ENCODE data around the gene AKAP12. TPM values are rescaled to one million over a fixed set of nuclear protein-coding genes. Genes with fewer than 3 reads are reported as not detected.

Gene AKAP12, protein sequence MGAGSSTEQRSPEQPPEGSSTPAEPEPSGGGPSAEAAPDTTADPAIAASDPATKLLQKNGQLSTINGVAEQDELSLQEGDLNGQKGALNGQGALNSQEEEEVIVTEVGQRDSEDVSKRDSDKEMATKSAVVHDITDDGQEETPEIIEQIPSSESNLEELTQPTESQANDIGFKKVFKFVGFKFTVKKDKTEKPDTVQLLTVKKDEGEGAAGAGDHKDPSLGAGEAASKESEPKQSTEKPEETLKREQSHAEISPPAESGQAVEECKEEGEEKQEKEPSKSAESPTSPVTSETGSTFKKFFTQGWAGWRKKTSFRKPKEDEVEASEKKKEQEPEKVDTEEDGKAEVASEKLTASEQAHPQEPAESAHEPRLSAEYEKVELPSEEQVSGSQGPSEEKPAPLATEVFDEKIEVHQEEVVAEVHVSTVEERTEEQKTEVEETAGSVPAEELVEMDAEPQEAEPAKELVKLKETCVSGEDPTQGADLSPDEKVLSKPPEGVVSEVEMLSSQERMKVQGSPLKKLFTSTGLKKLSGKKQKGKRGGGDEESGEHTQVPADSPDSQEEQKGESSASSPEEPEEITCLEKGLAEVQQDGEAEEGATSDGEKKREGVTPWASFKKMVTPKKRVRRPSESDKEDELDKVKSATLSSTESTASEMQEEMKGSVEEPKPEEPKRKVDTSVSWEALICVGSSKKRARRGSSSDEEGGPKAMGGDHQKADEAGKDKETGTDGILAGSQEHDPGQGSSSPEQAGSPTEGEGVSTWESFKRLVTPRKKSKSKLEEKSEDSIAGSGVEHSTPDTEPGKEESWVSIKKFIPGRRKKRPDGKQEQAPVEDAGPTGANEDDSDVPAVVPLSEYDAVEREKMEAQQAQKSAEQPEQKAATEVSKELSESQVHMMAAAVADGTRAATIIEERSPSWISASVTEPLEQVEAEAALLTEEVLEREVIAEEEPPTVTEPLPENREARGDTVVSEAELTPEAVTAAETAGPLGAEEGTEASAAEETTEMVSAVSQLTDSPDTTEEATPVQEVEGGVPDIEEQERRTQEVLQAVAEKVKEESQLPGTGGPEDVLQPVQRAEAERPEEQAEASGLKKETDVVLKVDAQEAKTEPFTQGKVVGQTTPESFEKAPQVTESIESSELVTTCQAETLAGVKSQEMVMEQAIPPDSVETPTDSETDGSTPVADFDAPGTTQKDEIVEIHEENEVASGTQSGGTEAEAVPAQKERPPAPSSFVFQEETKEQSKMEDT (N-terminal part only)
- total RNA-seq (2021) = 64.2 to 90.0 TPM (median 65.0 TPM) in 3 replicates
- Bru-seq, nascent RNA = percentile 75 among the genes with signal in this experiment
- long read RNA-seq, experiment 1, full-length matches to known transcripts = 162 of 341 reads
- long read RNA-seq, experiment 1, partial matches to known transcripts = 173 of 341 reads
- long read RNA-seq, experiment 1, other reads (novel, unspliced or antisense) = 6 of 341 reads
- long read RNA-seq, experiment 2, full-length matches to known transcripts = 18 of 106 reads
- long read RNA-seq, experiment 2, partial matches to known transcripts = 70 of 106 reads
- long read RNA-seq, experiment 2, other reads (novel, unspliced or antisense) = 18 of 106 reads
- long read RNA-seq, experiment 3, partial matches to known transcripts = 3 of 3 reads
- long read RNA-seq, experiment 3, other reads (novel, unspliced or antisense) = 0 of 3 reads

DNA sequence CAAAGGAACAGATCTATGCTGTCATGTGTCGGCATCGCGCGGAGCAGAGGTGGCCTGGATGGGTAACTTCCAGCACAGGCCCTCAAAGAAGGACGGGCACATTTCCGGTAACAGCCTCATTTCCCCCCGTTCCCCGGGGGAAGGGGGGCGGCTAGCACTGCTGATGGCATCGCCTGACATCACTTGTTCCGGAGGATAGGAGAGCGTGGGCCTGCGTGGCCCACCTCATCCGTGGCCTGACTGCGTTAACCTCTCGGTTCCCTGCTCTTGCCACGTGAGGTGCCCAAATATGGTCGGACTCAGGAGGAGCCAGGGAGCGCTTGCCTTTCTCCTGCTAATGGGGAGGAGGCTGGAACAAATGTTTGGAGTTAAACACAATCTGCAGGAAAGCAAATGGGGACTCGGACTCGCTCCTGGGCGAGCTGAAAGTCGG, at the start of gene AKAP12:
AKAP12 (plus strand) TSS at position 365 of the 433 bp plus-strand sequence. CDS start 596 bp downstream, outside the sequence.
- CTCF ChIA-PET = interaction anchor here (0.8 to 3.1 kb wide), 5 partner anchors 15 to 225 kb away, joined by 3 to 19 read pairs (median 5); no protein-coding TSS in a partner anchor
- Mint-ChIP-seq H3K9me3 (no peaks in the 10 kb centered on the region), H3K4me1 (peaks cover 34% of the 10 kb centered on the region), H3K27ac (peak within 1 kb of the TSS; percentile 95), H3K36me3 (no peaks in the 10 kb centered on the region), H3K4me3 (peak within 1 kb of the TSS; percentile 90), H3K27me3 (ENCODE audit: low read depth) (peaks cover 23% of the 10 kb centered on the region)
- POLR2A ChIA-PET = interaction anchor here (0.6 to 3.1 kb wide), 6 partner anchors 11 to 1747 kb away, joined by 3 to 18 read pairs (median 4); no protein-coding TSS in a partner anchor
- ATAC-seq (peak; percentile 42), DNase-seq (ENCODE audit: low spot score) (peak; percentile 47)
- TF ChIP-seq CREM (CRISPR knock-in tag; IDR thresholded peaks at IDR 0.05) (0 out of 2 replicates have a peak, but pooled peaks have one; percentile 24), SP1 (CRISPR knock-in tag; conservative IDR thresholded peaks at IDR 0.05) (no peak), ZNF317 (CRISPR knock-in tag; IDR thresholded peaks at IDR 0.05; ENCODE audit: borderline replicate concordance, low read depth) (no peak), RELA (CRISPR knock-in tag; IDR thresholded peaks at IDR 0.05; ENCODE audit: borderline replicate concordance) (0 out of 2 replicates have a peak, but pooled peaks have one; percentile 4), FOXJ3 (CRISPR knock-in tag; IDR thresholded peaks at IDR 0.05; ENCODE audit: borderline replicate concordance) (no peak), ZNF423 (CRISPR knock-in tag; IDR thresholded peaks at IDR 0.05) (no peak), GRHL2 (CRISPR knock-in tag; IDR thresholded peaks at IDR 0.05; ENCODE audit: insufficient replicate concordance, severe bottlenecking) (no peak), SMAD3 (CRISPR knock-in tag; IDR thresholded peaks at IDR 0.05; ENCODE audit: borderline replicate concordance) (no peak), OVOL2 (CRISPR knock-in tag; IDR thresholded peaks at IDR 0.05; ENCODE audit: borderline replicate concordance) (no peak), IRF2 (CRISPR knock-in tag; IDR thresholded peaks at IDR 0.05; ENCODE audit: borderline replicate concordance, low read depth) (no peak)
- TF ChIP-seq, protein P1, sequence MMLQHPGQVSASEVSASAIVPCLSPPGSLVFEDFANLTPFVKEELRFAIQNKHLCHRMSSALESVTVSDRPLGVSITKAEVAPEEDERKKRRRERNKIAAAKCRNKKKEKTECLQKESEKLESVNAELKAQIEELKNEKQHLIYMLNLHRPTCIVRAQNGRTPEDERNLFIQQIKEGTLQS (CRISPR knock-in tag; conservative IDR thresholded peaks at IDR 0.05) = no peak
- TF ChIP-seq, protein P2, sequence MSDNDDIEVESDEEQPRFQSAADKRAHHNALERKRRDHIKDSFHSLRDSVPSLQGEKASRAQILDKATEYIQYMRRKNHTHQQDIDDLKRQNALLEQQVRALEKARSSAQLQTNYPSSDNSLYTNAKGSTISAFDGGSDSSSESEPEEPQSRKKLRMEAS (CRISPR knock-in tag; IDR thresholded peaks at IDR 0.05) = peak; percentile 66; the same call in 1 of the 2 replicates
- TF ChIP-seq, protein P3, sequence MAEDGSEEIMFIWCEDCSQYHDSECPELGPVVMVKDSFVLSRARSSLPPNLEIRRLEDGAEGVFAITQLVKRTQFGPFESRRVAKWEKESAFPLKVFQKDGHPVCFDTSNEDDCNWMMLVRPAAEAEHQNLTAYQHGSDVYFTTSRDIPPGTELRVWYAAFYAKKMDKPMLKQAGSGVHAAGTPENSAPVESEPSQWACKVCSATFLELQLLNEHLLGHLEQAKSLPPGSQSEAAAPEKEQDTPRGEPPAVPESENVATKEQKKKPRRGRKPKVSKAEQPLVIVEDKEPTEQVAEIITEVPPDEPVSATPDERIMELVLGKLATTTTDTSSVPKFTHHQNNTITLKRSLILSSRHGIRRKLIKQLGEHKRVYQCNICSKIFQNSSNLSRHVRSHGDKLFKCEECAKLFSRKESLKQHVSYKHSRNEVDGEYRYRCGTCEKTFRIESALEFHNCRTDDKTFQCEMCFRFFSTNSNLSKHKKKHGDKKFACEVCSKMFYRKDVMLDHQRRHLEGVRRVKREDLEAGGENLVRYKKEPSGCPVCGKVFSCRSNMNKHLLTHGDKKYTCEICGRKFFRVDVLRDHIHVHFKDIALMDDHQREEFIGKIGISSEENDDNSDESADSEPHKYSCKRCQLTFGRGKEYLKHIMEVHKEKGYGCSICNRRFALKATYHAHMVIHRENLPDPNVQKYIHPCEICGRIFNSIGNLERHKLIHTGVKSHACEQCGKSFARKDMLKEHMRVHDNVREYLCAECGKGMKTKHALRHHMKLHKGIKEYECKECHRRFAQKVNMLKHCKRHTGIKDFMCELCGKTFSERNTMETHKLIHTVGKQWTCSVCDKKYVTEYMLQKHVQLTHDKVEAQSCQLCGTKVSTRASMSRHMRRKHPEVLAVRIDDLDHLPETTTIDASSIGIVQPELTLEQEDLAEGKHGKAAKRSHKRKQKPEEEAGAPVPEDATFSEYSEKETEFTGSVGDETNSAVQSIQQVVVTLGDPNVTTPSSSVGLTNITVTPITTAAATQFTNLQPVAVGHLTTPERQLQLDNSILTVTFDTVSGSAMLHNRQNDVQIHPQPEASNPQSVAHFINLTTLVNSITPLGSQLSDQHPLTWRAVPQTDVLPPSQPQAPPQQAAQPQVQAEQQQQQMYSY (CRISPR knock-in tag; IDR thresholded peaks at IDR 0.05) = peak; percentile 41; the same call in 1 of the 2 replicates
- TF ChIP-seq, protein P4, sequence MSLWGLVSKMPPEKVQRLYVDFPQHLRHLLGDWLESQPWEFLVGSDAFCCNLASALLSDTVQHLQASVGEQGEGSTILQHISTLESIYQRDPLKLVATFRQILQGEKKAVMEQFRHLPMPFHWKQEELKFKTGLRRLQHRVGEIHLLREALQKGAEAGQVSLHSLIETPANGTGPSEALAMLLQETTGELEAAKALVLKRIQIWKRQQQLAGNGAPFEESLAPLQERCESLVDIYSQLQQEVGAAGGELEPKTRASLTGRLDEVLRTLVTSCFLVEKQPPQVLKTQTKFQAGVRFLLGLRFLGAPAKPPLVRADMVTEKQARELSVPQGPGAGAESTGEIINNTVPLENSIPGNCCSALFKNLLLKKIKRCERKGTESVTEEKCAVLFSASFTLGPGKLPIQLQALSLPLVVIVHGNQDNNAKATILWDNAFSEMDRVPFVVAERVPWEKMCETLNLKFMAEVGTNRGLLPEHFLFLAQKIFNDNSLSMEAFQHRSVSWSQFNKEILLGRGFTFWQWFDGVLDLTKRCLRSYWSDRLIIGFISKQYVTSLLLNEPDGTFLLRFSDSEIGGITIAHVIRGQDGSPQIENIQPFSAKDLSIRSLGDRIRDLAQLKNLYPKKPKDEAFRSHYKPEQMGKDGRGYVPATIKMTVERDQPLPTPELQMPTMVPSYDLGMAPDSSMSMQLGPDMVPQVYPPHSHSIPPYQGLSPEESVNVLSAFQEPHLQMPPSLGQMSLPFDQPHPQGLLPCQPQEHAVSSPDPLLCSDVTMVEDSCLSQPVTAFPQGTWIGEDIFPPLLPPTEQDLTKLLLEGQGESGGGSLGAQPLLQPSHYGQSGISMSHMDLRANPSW (CRISPR knock-in tag; conservative IDR thresholded peaks at IDR 0.05; ENCODE audit: low read depth) = no peak
- TF ChIP-seq, protein P5, sequence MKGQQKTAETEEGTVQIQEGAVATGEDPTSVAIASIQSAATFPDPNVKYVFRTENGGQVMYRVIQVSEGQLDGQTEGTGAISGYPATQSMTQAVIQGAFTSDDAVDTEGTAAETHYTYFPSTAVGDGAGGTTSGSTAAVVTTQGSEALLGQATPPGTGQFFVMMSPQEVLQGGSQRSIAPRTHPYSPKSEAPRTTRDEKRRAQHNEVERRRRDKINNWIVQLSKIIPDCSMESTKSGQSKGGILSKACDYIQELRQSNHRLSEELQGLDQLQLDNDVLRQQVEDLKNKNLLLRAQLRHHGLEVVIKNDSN (CRISPR knock-in tag; IDR thresholded peaks at IDR 0.05) = peak; percentile 39; the same call in 1 of the 2 replicates
- TF ChIP-seq, protein P6, sequence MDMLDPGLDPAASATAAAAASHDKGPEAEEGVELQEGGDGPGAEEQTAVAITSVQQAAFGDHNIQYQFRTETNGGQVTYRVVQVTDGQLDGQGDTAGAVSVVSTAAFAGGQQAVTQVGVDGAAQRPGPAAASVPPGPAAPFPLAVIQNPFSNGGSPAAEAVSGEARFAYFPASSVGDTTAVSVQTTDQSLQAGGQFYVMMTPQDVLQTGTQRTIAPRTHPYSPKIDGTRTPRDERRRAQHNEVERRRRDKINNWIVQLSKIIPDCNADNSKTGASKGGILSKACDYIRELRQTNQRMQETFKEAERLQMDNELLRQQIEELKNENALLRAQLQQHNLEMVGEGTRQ (CRISPR knock-in tag; IDR thresholded peaks at IDR 0.05) = peak; percentile 44; the same call in 1 of the 2 replicates
- TF ChIP-seq, protein P7, sequence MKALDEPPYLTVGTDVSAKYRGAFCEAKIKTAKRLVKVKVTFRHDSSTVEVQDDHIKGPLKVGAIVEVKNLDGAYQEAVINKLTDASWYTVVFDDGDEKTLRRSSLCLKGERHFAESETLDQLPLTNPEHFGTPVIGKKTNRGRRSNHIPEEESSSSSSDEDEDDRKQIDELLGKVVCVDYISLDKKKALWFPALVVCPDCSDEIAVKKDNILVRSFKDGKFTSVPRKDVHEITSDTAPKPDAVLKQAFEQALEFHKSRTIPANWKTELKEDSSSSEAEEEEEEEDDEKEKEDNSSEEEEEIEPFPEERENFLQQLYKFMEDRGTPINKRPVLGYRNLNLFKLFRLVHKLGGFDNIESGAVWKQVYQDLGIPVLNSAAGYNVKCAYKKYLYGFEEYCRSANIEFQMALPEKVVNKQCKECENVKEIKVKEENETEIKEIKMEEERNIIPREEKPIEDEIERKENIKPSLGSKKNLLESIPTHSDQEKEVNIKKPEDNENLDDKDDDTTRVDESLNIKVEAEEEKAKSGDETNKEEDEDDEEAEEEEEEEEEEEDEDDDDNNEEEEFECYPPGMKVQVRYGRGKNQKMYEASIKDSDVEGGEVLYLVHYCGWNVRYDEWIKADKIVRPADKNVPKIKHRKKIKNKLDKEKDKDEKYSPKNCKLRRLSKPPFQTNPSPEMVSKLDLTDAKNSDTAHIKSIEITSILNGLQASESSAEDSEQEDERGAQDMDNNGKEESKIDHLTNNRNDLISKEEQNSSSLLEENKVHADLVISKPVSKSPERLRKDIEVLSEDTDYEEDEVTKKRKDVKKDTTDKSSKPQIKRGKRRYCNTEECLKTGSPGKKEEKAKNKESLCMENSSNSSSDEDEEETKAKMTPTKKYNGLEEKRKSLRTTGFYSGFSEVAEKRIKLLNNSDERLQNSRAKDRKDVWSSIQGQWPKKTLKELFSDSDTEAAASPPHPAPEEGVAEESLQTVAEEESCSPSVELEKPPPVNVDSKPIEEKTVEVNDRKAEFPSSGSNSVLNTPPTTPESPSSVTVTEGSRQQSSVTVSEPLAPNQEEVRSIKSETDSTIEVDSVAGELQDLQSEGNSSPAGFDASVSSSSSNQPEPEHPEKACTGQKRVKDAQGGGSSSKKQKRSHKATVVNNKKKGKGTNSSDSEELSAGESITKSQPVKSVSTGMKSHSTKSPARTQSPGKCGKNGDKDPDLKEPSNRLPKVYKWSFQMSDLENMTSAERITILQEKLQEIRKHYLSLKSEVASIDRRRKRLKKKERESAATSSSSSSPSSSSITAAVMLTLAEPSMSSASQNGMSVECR (CRISPR knock-in tag; IDR thresholded peaks at IDR 0.05; ENCODE audit: borderline replicate concordance) = no peak

Data from WTC11 (cell line).